Epidermal melanocyte (primary cell): Measurements from ENCODE around the gene DYNC2H1.
"Not testable (repeated sequence)": the region's sequence is repeated elsewhere in the genome, so short reads cannot be mapped to it uniquely, and the experiment has no call there.

Source experiments
- DNase-seq: peaks from one replicate; pipeline ENCODE4 v3.0.0; 2011; ENCODE audit warnings: low spot score; ENCODE audit not compliant: insufficient read length

The DYNC2H1 gene

GRCh38 chr11:103370076-103370475, 260.9 kb downstream of the DYNC2H1 start:
- no peak for DNase-seq

GRCh38 chr11:103372906-103373305, 263.7 kb downstream of the DYNC2H1 start:
- DNase-seq, result no peak

DNA sequence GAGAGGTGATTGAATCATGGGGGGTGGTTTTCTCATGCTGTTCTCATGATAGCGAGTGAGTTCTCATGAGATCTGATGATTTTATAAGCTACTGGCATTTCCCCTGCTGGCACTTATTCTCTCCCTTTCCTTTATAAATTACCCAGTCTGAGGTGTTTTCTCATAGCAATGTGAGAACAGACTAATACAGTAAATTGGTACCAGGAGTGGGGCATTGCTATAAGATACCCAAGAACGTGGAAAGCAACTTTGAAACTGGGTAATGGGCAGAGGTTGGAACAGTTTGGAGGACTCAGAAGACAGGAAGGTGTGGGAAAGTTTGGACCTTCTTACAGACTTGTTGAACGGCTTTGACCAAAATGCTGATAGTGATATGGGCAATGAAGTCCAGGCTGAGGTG, 265.0 kb downstream of the DYNC2H1 start:
- DNase-seq, result not testable (repeated sequence)

GRCh38 chr11:103378931-103379330, 269.7 kb downstream of the DYNC2H1 start:
- no peak for DNase-seq

GRCh38 chr11:103380031-103380430, 270.8 kb downstream of the DYNC2H1 start:
- no peak for DNase-seq

- DNase-seq, result no peak
Observed at GRCh38 chr11:103384652-103385051, 275.4 kb downstream of the DYNC2H1 start.

DNA sequence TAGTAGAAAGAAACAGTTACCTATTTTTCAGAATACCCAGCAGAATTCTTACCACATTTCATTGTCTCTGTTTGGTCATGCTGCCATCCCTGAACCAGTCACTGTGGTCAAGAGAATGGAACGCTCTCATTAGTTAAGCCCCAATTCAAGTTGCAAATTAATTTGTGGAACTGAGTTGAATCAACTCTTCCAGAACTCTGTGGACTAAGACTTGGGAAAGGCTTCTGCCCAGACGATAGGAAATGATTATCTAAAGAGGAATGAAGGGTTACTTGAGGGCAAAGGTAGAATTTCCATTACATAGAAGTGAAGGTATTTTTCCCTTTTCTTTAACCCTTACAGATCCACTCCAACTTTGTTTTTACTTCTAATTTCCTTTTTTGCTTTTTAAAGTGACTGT, 286.4 kb downstream of the DYNC2H1 start:
- no peak for DNase-seq

DNA sequence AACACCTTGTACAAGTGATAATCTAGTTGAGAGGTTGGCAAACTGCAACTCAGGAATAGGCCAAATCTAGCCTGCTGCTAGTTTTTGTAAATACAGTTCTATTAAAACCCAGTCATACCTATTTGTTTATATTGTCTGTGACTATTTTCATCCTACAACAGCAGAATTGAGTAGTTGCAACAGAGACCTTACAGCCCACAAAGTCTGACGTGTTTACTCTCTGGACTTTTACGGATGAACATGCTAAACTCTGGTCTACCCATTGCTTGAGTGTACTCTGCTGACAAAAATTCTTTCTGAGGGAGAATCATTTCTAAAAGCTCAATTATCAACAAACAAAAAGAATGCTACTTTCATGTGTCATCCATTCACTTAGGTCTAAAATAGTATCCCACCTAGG, 287.0 kb downstream of the DYNC2H1 start:
- no peak for DNase-seq

DNA sequence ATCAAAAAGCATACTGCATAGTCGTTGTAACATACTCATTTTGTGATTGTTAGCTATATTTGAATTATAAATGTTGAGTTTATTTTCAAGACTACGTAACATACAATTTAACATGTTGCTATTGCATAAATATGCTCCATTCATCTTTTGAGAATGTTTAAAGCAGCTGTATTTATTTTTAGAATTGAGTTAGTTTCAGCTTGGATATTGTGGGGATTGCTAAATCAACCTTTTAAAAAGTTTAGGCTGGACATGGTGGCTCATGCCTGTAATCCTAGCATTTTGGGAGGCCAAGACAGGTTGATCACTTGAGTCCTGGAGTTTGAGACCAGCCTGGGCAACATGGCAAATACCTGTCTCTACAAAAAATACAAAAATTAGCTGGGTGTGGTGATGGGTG, 288.1 kb downstream of the DYNC2H1 start:
- no peak for DNase-seq

- no peak for DNase-seq
Observed at GRCh38 chr11:103398829-103399228, 289.6 kb downstream of the DYNC2H1 start.

GRCh38 chr11:103406357-103406756, 297.1 kb downstream of the DYNC2H1 start:
- DNase-seq, result no peak

DNA sequence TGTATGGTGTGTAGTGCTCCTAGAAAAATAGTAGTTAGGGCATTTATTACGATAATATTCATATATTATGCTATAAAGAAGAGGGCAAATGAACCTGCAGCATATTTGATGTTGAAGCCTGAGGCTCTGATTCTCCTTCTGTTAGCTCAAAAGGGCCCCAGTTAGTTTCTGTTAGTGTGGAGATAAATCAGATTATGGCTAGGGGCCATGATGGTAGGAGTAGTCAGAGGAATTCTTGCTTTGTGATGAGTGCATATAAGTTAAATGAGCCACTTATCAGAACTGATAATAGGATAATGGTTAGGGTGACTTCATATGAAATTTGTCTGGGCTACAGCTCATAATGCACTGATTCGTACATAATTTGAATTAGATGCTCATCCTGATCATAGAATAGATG, 298.4 kb downstream of the DYNC2H1 start:
- no peak for DNase-seq

DNA sequence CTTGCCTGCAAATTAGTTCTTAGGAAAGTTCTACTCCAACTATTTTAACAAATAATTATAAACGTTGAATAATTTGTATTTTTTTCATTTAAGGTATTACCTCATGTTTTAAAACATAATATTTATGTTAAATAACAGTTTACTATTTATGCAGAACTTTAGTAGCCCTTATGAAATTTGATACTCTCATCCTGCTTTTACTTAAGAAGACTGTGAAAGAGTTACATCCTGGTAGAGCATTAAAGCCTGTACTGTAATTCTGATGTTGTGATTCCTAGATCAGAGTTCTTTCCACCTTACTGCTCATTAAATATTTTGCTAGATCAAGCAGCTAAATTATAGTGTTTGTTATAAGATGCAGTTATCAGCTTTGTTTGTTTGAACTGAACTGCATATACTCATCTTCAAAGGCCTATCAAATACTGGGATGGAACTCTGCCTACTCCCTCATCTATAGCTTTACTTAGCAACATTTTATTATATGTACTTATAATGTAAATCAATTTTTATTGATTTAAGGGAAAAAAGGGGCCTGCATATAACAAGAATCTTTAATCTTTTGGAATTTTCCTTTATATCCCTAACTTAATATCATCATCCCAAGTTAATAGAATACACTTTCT, 304.2 kb downstream of the DYNC2H1 start:
- DNase-seq, result no peak

- DNase-seq, result no peak
Observed at GRCh38 chr11:103418014-103418413, 308.8 kb downstream of the DYNC2H1 start.

- DNase-seq, result no peak
Observed at GRCh38 chr11:103420593-103420992, 311.4 kb downstream of the DYNC2H1 start.

- no peak for DNase-seq
Observed at GRCh38 chr11:103433386-103434072, 324.3 kb downstream of the DYNC2H1 start.

DNA sequence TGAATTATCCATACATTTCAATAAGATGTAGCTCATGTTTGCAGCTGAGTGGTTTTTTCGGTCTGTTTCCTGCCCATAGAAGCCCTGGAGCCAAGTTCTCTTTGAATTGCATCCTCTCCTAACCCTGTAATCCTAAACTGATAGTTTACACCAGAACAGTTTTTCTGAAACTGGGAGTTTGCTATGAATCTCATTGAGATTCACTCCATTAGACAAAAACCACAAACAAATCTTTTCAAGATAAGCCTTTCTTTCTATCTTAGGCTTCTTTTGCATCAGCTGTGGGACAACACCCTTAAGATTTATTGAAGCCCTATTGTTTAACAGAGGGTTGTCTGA, 324.8 kb downstream of the DYNC2H1 start:
- no peak for DNase-seq

DNA sequence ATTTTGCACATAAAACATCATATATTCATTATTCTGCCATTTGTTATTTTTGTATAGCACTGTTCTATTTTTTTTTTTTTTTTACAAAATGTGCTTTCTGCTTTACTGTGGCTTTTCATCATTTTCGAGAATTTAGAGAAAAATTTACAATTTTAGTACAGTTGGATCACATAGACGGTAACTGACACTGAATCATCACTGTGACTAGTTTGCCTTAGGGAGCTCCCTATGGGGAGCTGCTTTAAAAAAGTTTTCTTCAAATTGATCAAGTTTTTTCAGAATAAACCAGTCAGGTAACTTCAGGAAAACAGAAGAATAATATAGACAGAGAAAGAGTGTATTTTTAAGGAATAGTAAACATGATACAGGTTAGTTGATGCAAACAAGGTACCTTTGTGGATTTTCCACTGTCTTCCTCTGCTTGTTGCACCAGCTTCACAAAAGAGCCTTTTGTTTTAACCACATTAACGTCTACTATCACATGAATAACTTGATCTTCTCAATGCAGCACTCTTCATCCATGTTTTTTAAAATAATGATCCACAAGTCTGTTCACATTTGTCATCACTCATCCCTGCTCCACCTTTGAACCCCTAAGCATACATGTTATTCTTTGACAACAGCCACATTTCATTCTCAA, 327.0 kb downstream of the DYNC2H1 start:
- DNase-seq, result no peak

- no peak for DNase-seq
Observed at GRCh38 chr11:103441021-103441420, 331.8 kb downstream of the DYNC2H1 start.

DNA sequence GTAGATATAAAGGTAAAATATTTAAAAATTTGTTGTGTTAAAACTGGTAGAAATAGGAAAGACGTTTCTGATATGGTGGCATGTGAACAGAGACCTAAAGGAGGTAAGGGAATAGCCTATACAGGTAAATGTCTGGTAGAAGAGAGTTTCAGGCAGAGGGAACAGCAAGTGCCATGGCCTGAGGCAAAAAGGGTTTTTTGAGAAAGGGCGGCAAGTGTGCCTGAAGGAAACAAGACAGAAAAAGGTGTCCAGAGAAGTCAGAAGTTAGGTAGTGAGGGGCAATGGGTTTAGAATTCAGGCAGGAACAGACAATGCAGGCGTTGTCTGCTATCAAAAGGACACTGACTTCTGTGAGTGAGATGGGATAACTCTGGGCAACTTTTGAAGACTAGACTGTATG, 339.7 kb downstream of the DYNC2H1 start:
- DNase-seq, result no peak

- no peak for DNase-seq
Observed at GRCh38 chr11:103450241-103450640, 341.0 kb downstream of the DYNC2H1 start.

GRCh38 chr11:103453126-103453525, 343.9 kb downstream of the DYNC2H1 start:
- no peak for DNase-seq
